ENCODE data around the gene POMT2. TPM values are rescaled to one million over a fixed set of nuclear protein-coding genes. Genes with fewer than 3 reads are reported as not detected.

The POMT2 gene
- total RNA-seq, 1 donor from 2014 or later: 34.7 TPM

- peaks cover 39% of the 10 kb centered on the region for H3K27me3 Mint-ChIP-seq (ENCODE audit: low read depth)
- peaks cover 5% of the 10 kb centered on the region for H3K9me3 Mint-ChIP-seq (ENCODE audit: low read depth)
- TF ChIP-seq CTCF (IDR thresholded peaks at IDR 0.05): no peak
Measured at GRCh38 chr14:77264466-77265186, 56.1 kb downstream of the POMT2 start.

DNA sequence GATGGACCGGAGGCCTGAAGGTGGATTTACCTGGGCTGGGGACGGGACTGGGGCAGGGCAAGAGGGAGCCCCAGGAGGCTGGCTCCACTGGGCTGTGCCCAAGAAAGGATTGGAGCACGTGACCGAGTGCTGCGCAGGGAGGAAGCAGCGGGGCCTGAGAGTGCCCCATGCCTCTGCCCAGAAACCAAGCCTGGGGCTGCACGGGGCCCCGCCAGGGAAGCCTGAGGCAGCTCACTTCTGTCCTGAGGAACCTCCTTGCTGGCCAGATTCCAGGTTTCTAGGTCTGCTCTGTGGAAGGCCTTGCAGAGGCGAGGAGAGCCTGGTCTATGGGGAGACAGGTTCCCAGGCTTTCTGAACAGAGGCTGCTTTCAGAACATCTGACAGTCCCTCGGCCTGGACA, 60.1 kb downstream of the POMT2 start:
- Mint-ChIP-seq H3K27me3 (ENCODE audit: low read depth) (peaks cover 31% of the 10 kb centered on the region), H3K4me1 (ENCODE audit: low read depth) (no peaks in the 10 kb centered on the region), H3K36me3 (ENCODE audit: low read depth) (peaks cover 3% of the 10 kb centered on the region), H3K9me3 (ENCODE audit: low read depth) (no peaks in the 10 kb centered on the region), H3K27ac (ENCODE audit: unreplicated experiment) (no peak overlapping the region), H3K4me3 (ENCODE audit: unreplicated experiment) (no peak overlapping the region)
- peak; percentile 84 for DNase-seq (ENCODE audit: low spot score)
- TF ChIP-seq CTCF (IDR thresholded peaks at IDR 0.05): no peak

More at GRCh38 chr14:77264466-77265186, 56.1 kb downstream of the POMT2 start:
- Mint-ChIP-seq H3K27ac (ENCODE audit: unreplicated experiment) (no peak overlapping the region), H3K36me3 (ENCODE audit: low read depth) (peaks cover 2% of the 10 kb centered on the region), H3K4me1 (ENCODE audit: low read depth) (no peaks in the 10 kb centered on the region), H3K4me3 (ENCODE audit: unreplicated experiment) (no peak overlapping the region)
- DNase-seq (ENCODE audit: low spot score): peak; percentile 65

DNA sequence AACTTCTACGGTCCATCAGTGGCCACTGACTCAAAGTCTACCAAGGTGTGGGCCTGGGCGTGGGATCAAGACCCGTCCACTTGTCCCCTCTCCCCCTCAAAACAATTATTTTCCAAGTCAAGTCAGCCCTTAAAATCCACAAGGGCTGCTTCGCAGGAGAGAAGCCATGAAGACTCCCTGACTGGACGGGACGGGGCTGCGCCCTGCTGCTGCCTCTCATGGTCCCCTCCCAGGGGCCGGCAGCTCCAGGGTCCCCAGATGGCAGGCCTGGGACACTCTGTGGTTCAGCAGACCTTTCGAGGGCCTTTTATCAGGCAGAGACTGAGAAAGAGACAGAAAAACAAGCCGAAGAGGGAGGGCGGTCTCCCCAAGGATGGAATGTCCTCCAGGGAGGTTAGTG, 60.5 kb downstream of the POMT2 start:
- DNase-seq (ENCODE audit: low spot score): peak; percentile 55
- peaks cover 3% of the 10 kb centered on the region for H3K36me3 Mint-ChIP-seq (ENCODE audit: low read depth)
- peaks cover 31% of the 10 kb centered on the region for H3K27me3 Mint-ChIP-seq (ENCODE audit: low read depth)
- no peaks in the 10 kb centered on the region for H3K9me3 Mint-ChIP-seq (ENCODE audit: low read depth)
- H3K4me3 Mint-ChIP-seq (ENCODE audit: unreplicated experiment): no peak overlapping the region
- no peak for TF ChIP-seq CTCF (IDR thresholded peaks at IDR 0.05)
- no peaks in the 10 kb centered on the region for H3K4me1 Mint-ChIP-seq (ENCODE audit: low read depth)
- H3K27ac Mint-ChIP-seq (ENCODE audit: unreplicated experiment): no peak overlapping the region

DNA sequence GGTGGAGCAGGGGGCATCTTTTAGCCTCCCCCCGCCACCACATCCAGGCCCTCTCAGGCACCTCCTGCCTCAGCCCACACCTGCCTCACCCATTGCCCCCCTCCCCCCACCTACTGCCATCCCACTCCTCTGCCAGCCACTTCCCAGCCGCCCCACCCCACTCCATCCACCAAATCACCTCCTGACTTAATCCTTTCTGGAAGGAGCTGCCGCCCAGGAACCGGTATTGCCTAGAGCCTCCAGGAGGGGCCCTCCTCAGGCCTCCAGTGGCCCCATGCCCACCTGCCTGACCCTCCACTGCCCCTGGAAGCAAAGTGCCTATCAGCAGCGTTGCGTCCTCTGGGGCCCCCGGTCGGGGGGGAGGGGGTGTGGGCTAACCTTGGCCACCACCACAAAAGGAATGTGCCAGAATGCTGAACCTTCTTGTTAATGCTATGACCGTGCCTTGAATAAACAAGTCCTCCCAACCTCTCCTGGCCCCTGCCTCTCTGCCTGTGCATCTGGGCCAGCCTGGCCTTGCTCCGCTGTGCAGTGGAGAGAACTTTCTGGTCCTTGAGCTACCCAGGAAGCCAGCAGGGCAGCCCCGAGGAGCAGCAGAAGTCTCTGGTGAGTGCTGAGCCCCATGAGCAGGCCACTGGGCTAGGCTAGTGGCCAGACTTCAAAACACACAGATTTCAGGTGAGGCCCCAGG, 61.5 kb downstream of the POMT2 start:
- DNase-seq (ENCODE audit: low spot score): peak; percentile 83
- no peak overlapping the region for H3K27ac Mint-ChIP-seq (ENCODE audit: unreplicated experiment)
- H3K27me3 Mint-ChIP-seq (ENCODE audit: low read depth): peaks cover 33% of the 10 kb centered on the region

More for the DNA sequence above, 61.5 kb downstream of the POMT2 start:
- peaks cover 6% of the 10 kb centered on the region for H3K36me3 Mint-ChIP-seq (ENCODE audit: low read depth)
- H3K4me3 Mint-ChIP-seq (ENCODE audit: unreplicated experiment): no peak overlapping the region
- H3K9me3 Mint-ChIP-seq (ENCODE audit: low read depth): no peaks in the 10 kb centered on the region
- no peaks in the 10 kb centered on the region for H3K4me1 Mint-ChIP-seq (ENCODE audit: low read depth)
- no peak for TF ChIP-seq CTCF (IDR thresholded peaks at IDR 0.05)

All from chondrocyte (in vitro differentiated cells).